ENCODE data around the gene PDE8A.

PDE8A gene

DNA sequence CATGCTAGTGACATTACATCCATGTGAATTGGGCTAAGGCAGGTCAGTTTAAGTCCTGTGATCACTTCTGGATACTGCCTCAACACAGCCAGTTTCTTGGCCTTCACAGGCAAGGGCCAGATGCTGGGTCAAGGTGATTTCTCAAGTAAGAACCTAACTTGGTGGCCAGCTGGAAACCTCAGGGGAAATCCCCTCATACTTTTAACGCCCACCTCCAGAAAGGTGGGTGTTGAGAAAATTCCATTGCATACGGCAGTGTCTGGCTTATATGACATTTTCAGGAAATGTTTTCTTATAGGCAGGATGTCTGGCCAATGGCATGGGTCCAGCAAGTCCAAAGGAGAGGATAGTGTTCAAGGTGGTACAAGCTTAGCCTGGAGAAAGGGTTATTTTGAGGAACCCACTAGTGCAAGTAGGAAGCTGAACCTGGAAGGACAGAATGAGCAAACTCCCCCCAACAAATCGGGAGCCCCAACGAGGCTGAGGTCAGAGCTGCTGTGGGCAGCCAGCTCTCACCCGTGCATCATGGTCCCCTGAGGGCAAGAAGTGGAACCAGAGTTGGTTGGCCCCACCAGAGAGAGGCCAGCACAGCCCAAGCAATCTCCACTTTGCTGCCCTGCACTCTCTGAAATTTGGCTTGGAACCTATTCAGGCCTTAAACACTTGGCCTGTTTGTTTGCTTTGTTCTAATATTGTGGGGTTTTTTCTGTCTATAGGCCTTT, 135.4 kb downstream of the PDE8A start:
- peak; percentile 35 for ATAC-seq
- no peaks in the 10 kb centered on the region for H3K27me3 Mint-ChIP-seq
- H3K4me3 Mint-ChIP-seq = no peak overlapping the region
- peaks cover 22% of the 10 kb centered on the region for H3K4me1 Mint-ChIP-seq
- peak in 1 of 2 donors; percentile 16 for DNase-seq
- H3K9me3 Mint-ChIP-seq = no peaks in the 10 kb centered on the region
- H3K27ac Mint-ChIP-seq = peak overlapping the region; percentile 9 to 48

DNA sequence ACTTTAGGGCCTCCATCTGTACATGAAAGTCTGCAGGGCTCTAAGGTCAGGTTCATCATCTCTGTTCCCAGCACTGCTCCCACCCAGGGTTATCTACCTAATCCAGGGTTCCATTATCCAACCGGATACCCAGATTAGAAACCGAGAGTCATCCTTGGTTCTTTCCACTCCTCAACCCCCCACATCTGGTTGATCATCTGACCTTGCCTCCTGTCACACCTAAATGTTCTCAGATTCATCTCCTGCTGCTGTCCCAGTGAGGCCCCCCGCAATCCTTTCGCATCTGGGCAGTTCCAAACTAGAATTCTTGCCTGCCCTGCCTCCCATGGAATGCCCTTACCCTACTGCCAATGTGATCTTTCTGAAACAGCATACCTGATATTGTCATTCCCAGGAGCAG, 136.5 kb downstream of the PDE8A start:
- Mint-ChIP-seq H3K27ac (peak overlapping the region in 1 of 2 donors; percentile 64), H3K4me1 (peaks cover 22% of the 10 kb centered on the region), H3K9me3 (no peaks in the 10 kb centered on the region), H3K4me3 (no peak overlapping the region), H3K27me3 (no peaks in the 10 kb centered on the region)
- DNase-seq (no peak), ATAC-seq (no peak)

DNA sequence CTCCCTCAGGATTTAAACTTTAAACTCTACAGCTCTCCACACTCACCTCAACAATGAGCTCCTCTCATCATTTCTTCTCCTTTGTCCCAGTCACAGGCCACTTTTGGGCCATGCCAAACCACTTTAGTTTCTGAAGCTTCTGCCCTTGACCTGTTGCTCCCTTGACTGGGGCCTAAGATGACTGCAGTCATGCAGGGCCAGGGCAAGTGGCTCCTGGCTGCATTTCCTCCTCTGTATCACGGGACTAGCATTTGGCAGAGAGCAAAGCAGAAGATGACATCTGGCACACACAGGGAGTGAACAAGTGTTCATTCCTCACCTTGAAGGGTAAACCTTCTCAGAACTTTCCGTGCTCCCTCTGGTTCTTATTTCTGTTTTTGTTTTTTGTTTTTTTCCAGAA, 136.9 kb downstream of the PDE8A start:
- ATAC-seq = no peak
- Mint-ChIP-seq H3K9me3 (no peaks in the 10 kb centered on the region), H3K27ac (peak overlapping the region in 1 of 2 donors; percentile 64), H3K4me3 (no peak overlapping the region), H3K27me3 (no peaks in the 10 kb centered on the region), H3K4me1 (peaks cover 22% of the 10 kb centered on the region)
- DNase-seq = no peak

DNA sequence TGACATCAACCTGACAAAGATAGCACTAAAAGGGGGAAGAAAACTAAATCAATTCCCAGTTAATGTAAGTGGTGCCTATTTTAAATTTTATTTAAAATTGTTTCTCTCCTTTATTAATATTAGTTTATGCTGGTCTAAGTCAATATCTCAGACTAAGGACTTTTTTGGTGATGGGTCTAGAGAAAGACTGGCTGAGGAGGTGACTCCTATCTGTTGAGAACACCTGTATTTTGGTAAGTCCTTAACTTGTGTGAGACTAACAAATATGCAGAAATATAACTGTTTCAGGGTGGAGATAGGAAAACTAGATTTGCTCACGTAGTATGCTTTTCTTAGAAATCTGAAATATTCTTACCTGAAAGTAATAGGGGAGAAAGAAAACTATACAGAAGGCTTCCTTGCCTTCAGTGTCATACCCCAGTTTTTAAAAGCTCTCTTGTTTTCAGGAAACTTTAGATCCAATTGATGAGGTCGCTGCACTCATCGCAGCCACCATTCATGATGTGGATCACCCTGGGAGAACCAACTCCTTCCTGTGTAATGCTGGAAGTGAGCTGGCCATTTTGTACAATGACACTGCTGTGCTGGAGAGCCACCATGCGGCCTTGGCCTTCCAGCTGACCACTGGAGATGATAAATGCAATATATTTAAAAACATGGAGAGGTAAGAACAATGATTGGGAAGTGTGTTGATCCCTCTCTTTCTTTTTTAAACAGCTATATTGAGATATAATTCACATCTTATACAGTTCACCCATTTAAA, 138.9 kb downstream of the PDE8A start:
- no peaks in the 10 kb centered on the region for H3K9me3 Mint-ChIP-seq

DNA sequence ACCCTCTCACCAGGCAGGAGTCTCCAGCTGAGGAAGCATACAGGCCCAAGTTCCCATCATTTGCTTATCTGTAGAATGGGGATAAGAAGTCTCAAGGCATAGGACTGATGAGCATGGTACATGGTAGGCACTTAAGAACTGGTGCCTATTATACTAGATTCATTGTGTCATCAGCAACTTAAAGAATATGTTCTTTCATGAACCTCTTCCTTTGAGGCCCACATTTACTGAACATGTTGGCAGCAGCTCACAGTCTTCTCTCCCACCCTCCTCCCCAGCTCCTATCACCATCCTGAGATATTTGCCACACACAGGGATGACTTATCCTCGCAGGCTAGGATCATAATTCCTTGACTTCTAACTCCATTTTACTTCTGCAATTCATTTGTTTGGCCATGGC, 142.5 kb downstream of the PDE8A start:
- Mint-ChIP-seq H3K4me1 (no peaks in the 10 kb centered on the region), H3K4me3 (no peak overlapping the region), H3K27ac (peak overlapping the region in 1 of 2 donors; percentile 2), H3K27me3 (no peaks in the 10 kb centered on the region), H3K9me3 (no peaks in the 10 kb centered on the region)
- ATAC-seq (no peak), DNase-seq (no peak)

More for the DNA sequence above, 138.9 kb downstream of the PDE8A start:
- Mint-ChIP-seq H3K4me1 (peaks cover 22% of the 10 kb centered on the region), H3K4me3 (no peak overlapping the region), H3K27ac (no peak overlapping the region), H3K27me3 (no peaks in the 10 kb centered on the region)
- DNase-seq (no peak), ATAC-seq (no peak)

DNA sequence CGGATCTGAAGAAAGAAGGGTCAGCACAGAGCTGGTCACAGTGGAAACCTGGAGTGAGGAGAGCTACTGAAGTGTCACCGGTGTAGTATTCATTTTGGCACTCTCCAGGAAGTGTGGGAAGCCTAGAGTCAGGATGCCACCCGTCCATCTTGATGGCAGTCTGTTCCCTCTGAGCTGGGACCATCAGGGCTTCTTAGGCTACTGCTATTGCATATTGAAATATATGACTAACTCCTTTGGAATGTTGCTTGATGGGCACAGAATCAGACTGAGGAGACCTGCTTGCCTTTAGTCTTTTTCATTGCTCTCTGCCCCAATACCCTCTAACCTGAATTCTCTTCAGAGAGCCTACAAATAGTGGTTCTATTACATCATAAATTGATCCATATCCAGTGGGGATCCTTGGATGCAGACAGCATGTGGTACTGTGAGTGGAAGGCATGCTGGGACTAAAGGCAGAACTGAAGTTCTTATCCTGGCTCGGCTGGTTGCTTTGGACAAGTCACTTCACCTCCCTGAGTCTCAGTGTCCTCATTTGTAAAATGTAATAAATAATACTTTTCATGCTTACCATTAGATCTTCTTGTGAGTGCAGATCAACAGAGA, 143.5 kb downstream of the PDE8A start:
- Mint-ChIP-seq H3K27ac (peak overlapping the region in 1 of 2 donors; percentile 51), H3K4me3 (no peak overlapping the region), H3K4me1 (no peaks in the 10 kb centered on the region), H3K27me3 (no peaks in the 10 kb centered on the region), H3K9me3 (no peaks in the 10 kb centered on the region)
- no peak for DNase-seq
- ATAC-seq = no peak

DNA sequence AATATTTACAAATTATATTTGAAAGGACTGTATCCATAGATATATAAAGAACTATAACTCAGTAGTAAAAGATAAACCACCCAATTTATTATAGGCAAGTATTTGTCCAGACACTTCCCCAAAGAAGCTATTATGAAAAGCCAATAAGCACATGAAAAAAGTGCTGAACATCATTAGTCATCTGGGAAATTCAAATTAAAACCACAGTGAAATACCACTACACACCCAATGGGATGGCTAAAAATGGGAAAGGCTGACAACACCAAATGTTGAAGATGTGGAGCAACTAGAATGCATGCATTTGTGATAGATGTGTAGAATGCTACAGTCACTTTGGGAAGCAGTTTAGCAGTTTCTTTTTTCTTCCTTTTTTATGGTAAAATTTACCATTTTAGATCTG, 147.0 kb downstream of the PDE8A start:
- no peak for ATAC-seq

DNA sequence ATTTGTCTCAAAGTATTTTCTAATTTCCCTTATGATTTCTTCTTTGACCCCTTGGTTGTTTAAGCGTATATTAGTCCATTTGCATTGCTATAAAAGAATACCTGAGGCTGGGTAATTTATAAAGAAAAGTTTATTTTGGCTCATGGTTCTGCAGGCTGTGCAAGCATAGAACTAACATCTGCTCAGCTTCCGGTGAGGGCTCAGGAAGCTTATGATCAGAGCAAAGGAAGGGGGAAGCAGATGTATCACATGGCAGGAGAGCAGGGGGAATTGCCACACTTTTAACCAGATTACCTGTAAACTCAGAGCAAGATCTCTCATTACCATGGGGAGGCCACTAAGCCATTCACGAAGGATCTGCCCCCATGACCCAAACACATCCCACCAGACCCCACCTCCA, 148.2 kb downstream of the PDE8A start:
- ATAC-seq = no peak
- no peak for DNase-seq
- no peak overlapping the region for H3K4me3 Mint-ChIP-seq
- H3K27ac Mint-ChIP-seq = no peak overlapping the region
- H3K4me1 Mint-ChIP-seq = no peaks in the 10 kb centered on the region
- H3K9me3 Mint-ChIP-seq = peaks cover 17 to 21% of the 10 kb centered on the region in 2 donors
- no peaks in the 10 kb centered on the region for H3K27me3 Mint-ChIP-seq

More for the DNA sequence above, 147.0 kb downstream of the PDE8A start:
- H3K27ac Mint-ChIP-seq = no peak overlapping the region
- no peak overlapping the region for H3K4me3 Mint-ChIP-seq
- H3K9me3 Mint-ChIP-seq = peaks cover 17 to 21% of the 10 kb centered on the region in 2 donors
- DNase-seq = no peak
- H3K27me3 Mint-ChIP-seq = no peaks in the 10 kb centered on the region
- no peaks in the 10 kb centered on the region for H3K4me1 Mint-ChIP-seq

DNA sequence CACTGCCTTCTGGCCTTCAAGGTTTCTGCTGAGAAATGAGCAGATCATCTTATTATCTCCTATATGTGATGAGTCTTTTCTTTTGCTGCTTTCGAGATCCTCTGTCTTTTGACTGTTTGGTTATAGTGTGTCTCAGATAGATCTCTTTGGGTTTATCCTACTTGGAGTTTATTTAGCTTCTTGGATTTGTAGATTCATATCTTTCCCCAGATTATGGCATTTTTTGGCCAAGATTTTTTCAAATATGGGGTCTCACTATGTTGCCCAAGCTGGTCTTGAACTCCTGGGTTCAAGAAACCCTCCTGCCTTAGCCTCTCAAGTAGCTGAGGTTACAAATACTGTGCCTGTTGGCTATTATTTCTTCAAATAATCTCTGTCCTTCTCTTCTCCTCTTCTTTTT, 150.3 kb downstream of the PDE8A start:
- Mint-ChIP-seq H3K27ac (no peak overlapping the region), H3K4me1 (no peaks in the 10 kb centered on the region), H3K4me3 (no peak overlapping the region), H3K27me3 (no peaks in the 10 kb centered on the region), H3K9me3 (peaks cover 17 to 21% of the 10 kb centered on the region in 2 donors)
- DNase-seq = no peak
- ATAC-seq = no peak

DNA sequence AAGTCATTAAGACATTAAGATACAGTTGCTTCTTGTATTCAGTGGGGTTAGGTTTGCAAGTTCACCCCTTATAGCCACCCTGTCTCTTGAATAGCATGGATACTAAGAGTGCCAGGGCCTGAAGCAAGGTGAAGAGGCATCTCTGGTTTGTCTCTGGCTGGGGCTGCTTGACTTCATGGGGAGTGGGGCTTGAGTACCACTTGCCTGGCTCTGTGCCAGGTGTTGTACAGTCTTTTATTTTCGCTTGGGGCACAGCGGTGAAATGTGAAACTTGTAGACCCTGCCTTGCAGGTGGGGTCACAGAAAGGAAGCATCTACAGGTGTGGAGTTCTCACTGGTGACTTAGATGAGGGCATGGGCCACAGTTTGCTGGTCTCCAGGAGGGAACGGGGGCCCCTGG, 152.1 kb downstream of the PDE8A start:
- no peaks in the 10 kb centered on the region for H3K27me3 Mint-ChIP-seq
- ATAC-seq (no peak), DNase-seq (no peak)
- H3K9me3 Mint-ChIP-seq = peaks cover 17 to 21% of the 10 kb centered on the region in 2 donors
- peak overlapping the region in 1 of 2 donors; percentile 78 for H3K27ac Mint-ChIP-seq
- H3K4me1 Mint-ChIP-seq = no peaks in the 10 kb centered on the region
- no peak overlapping the region for H3K4me3 Mint-ChIP-seq

DNA sequence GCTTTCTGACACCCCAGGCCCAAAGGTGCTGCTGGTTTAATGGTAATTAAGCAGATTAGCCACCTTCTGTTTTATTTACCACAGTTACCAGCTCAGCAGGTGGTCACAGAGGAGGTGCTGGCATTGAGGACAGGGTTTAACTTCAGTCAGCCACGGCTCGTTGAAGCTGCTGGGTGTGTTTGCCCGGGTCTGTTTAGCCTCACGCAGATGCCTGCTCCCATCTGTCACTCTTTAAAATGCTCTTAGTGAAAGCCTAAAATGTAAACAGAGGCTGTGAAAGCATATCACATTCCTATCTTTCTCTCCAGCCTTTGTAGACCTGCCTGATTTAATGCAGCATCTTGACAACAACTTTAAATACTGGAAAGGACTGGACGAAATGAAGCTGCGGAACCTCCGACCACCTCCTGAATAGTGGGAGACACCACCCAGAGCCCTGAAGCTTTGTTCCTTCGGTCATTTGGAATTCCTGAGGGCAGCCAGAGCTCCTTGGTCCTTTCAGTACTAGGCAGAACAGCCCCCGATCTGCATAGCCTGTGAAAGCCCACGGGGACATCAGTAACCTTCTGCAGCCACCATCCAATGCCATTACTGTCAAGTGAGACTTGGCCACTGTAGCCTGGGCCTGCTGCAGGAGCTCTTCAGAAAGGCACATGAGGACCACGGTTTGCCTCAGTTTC, 156.0 kb downstream of the PDE8A start:
- H3K4me3 Mint-ChIP-seq = no peak overlapping the region
- DNase-seq (no peak), ATAC-seq (no peak)
- H3K27me3 Mint-ChIP-seq = no peaks in the 10 kb centered on the region
- peaks cover 7% of the 10 kb centered on the region for H3K4me1 Mint-ChIP-seq
- peaks cover 2 to 4% of the 10 kb centered on the region in 2 donors for H3K9me3 Mint-ChIP-seq
- no peak overlapping the region for H3K27ac Mint-ChIP-seq

DNA sequence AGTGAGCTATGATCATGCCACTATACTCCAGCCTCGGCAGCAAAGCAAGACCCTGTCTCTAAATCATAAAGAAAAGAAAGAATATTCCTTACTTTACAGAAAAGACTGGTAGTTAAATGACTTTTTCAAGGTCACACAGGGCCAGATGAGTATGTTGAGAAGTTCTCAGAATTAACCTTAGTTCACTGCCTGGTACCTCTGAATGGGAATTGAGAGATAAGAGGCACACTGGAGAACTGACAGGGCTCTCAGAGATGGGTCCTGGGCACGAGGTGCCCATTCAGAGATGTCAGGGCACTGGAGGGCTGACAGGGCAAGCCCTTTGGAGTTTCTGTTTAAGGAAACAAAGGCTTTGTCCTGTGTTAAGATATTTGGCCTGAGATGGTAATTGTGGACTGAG, 157.7 kb downstream of the PDE8A start:
- no peak for ATAC-seq
- no peak overlapping the region for H3K4me3 Mint-ChIP-seq
- H3K27me3 Mint-ChIP-seq = no peaks in the 10 kb centered on the region
- no peak for DNase-seq
- H3K27ac Mint-ChIP-seq = no peak overlapping the region
- no peaks in the 10 kb centered on the region for H3K9me3 Mint-ChIP-seq
- peaks cover 7% of the 10 kb centered on the region for H3K4me1 Mint-ChIP-seq

DNA sequence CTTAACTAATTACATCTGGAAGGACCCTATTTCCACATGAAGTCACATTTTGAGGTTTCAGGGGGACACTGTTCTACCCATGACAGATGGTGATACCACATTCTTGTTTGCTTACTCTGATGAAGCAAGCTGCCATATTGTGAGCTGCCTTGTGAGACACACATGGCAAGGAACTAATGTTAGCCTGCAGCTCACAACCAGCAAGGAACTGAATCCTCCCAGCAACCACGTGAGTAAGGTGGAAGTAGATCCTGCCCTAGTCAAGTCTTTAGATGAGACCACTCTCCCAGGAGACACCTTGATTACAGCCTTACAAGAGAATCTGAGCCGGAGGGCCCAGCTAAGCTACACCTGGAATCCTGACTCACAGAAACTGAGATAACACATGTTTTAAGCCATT, 160.1 kb downstream of the PDE8A start:
- Mint-ChIP-seq H3K27me3 (no peaks in the 10 kb centered on the region), H3K4me3 (no peak overlapping the region), H3K9me3 (no peaks in the 10 kb centered on the region), H3K27ac (no peak overlapping the region), H3K4me1 (peaks cover 7% of the 10 kb centered on the region)
- ATAC-seq (no peak), DNase-seq (no peak)

DNA sequence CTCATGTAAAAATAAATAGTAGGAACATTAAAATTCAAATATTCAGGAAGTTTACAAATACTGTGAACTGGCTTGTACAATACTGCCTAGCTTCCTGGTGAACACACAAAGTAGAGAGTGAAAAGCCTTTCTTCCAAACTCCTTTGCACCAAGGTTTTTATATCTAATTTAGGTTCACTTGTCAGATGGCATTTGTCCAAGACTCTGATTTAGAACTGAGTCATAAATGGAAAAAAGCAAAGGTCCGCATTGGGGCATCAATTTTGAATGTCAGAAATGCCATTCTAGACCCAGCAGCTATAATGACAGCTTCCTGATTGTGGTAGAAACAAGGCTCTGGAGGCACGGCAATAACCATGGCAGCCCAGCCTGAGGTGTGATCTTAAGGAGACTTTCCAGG, 160.7 kb downstream of the PDE8A start:
- Mint-ChIP-seq H3K4me3 (no peak overlapping the region), H3K27me3 (no peaks in the 10 kb centered on the region), H3K27ac (no peak overlapping the region), H3K9me3 (no peaks in the 10 kb centered on the region), H3K4me1 (peaks cover 7% of the 10 kb centered on the region)
- ATAC-seq (no peak), DNase-seq (no peak)

DNA sequence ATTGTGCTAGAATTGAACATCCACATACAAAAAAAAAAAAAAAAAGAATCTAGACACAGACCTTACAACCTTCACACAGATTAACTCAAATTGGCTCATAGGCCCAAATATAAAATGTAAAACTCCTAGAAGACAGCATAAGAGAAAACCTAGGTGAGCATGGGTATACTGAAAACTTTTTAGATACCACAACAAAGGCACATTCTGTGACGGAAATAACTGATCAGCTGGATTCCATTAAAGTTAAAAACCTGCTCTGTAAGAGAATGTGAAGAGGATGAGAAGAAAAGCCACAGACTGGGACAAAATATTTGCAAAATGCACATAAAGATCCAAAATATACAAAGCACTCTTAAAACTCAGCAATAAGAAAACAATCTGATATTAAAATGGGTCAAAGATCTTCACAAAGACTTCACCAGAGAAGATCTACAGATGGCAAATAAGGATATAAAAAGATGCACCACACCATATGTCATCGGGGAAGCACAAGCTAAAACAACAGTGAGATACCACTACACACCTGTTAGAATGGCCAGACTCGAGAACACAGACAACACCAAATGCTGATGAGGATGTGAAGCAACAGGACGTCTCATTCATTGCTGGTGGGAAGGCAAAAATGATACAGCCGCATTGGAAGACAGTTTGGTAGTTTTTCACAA, 167.9 kb downstream of the PDE8A start:
- no peaks in the 10 kb centered on the region for H3K27me3 Mint-ChIP-seq
- no peak for ATAC-seq
- no peak for DNase-seq

More for the DNA sequence above, 167.9 kb downstream of the PDE8A start:
- no peak overlapping the region for H3K4me3 Mint-ChIP-seq
- peaks cover 7 to 10% of the 10 kb centered on the region in 2 donors for H3K9me3 Mint-ChIP-seq
- H3K27ac Mint-ChIP-seq = no peak overlapping the region
- peaks cover 28% of the 10 kb centered on the region for H3K4me1 Mint-ChIP-seq
